Keratinocyte (primary cell): ENCODE results near the gene USH2A. TPM values are rescaled to one million over a fixed set of nuclear protein-coding genes. Genes with fewer than 3 reads are reported as not detected.

ENCODE experiments used
- DNase-seq: peaks from one replicate; pipeline ENCODE4 v3.0.0-alpha.2; 2011; ENCODE audit warnings: low read depth, missing footprints, low spot score
- FAIRE-seq: peaks from 2 replicates; lab custom pipeline; 2011; peaks lifted over from hg19 to GRCh38; lab: Jason Lieb, UNC
- H2AFZ ChIP-seq: 2 replicates; pipeline ENCODE4 v1.6.0; 2012; ENCODE audit warnings: low read length, control low read depth, inconsistent platforms; ENCODE audit not compliant: control insufficient read depth
- H3K27ac ChIP-seq: 2 replicates; pipeline ENCODE4 v1.5.1; 2011; ENCODE audit warnings: low read length; ENCODE audit not compliant: control insufficient read depth, insufficient read depth
- H3K27me3 ChIP-seq: 3 replicates; pipeline ENCODE4 v1.6.0; 2011; ENCODE audit warnings: low read length; ENCODE audit not compliant: control insufficient read depth, insufficient read depth; ENCODE audit errors: extremely low read depth
- H3K36me3 ChIP-seq, 2 experiments: 2 replicates in 1 of 2; 3 replicates in 1 of 2; pipeline ENCODE4 v1.5.1; 2011; ENCODE audit warnings: low read length in 2 of 2, mild to moderate bottlenecking in 1 of 2; ENCODE audit not compliant: control insufficient read depth in 2 of 2, insufficient read depth in 2 of 2; ENCODE audit errors: extremely low read depth in 1 of 2
- H3K4me1 ChIP-seq: 3 replicates; pipeline ENCODE4 v1.5.1; 2011; ENCODE audit warnings: low read length; ENCODE audit not compliant: control insufficient read depth, insufficient read depth; ENCODE audit errors: extremely low read depth
- H3K4me2 ChIP-seq: 3 replicates; pipeline ENCODE4 v1.6.0; 2011; ENCODE audit warnings: low read depth, low read length; ENCODE audit not compliant: control insufficient read depth, insufficient read depth; ENCODE audit errors: extremely low read depth
- H3K4me3 ChIP-seq, 3 experiments: fragments of 200-600 bp in 1 of 3; sonication (generic) in 1 of 3; 2 replicates in 2 of 3; 3 replicates in 1 of 3; pipeline ENCODE4 v1.5.1; 2011 to 2016; ENCODE audit warnings: low read length in 3 of 3, mild to moderate bottlenecking in 3 of 3, control low read depth in 2 of 3, inconsistent platforms in 1 of 3, low read depth in 1 of 3, mixed read lengths in 1 of 3, mixed run types in 1 of 3, moderate library complexity in 1 of 3; ENCODE audit not compliant: control insufficient read depth in 2 of 3, insufficient read depth in 2 of 3; ENCODE audit errors: extremely low read depth in 1 of 3
- H3K79me2 ChIP-seq: 2 replicates; pipeline ENCODE4 v1.6.0; 2012; ENCODE audit warnings: low read length; ENCODE audit not compliant: control insufficient read depth, insufficient read depth
- H3K9ac ChIP-seq: 3 replicates; pipeline ENCODE4 v1.6.0; 2011; ENCODE audit warnings: low read length; ENCODE audit not compliant: control insufficient read depth, insufficient read depth; ENCODE audit errors: extremely low read depth
- H3K9me1 ChIP-seq: 3 replicates; pipeline ENCODE4 v1.6.0; 2011; ENCODE audit warnings: low read length; ENCODE audit not compliant: control insufficient read depth, insufficient read depth; ENCODE audit errors: extremely low read depth
- H3K9me3 ChIP-seq: 2 replicates; pipeline ENCODE4 v1.5.1; 2012; ENCODE audit warnings: low read depth, low read length; ENCODE audit not compliant: control insufficient read depth
- H4K20me1 ChIP-seq: 3 replicates; pipeline ENCODE4 v1.6.0; 2011; ENCODE audit warnings: low read length; ENCODE audit not compliant: control insufficient read depth, insufficient read depth; ENCODE audit errors: extremely low read depth
- CTCF ChIP-seq, 3 experiments: IDR thresholded peaks in 1 of 3; conservative IDR thresholded peaks in 1 of 3; optimal IDR thresholded peaks in 1 of 3; 2 replicates in 2 of 3; 3 replicates in 1 of 3; pipeline versions ENCODE3 to v1.5.1; 2011; ENCODE audit warnings: low read length in 3 of 3, mild to moderate bottlenecking in 3 of 3, moderate library complexity in 2 of 3, control low read depth in 1 of 3, inconsistent platforms in 1 of 3; ENCODE audit not compliant: insufficient read depth in 2 of 3; ENCODE audit errors: extremely low read depth in 1 of 3
- EZH2 ChIP-seq: IDR thresholded peaks from one replicate; pipeline ENCODE4 v1.6.1; 2012; ENCODE audit warnings: inconsistent platforms, mild to moderate bottlenecking, low read length, moderate library complexity
- dilution Hi-C: fragments of 300-500 bp; cut with MboI; formaldehyde crosslinking; loops from one replicate; pipeline ENCODE4 v1.7.0; 2020; ENCODE audit warnings: low sequenced_read_pairs; ENCODE audit not compliant: extremely low pct_ligation_motif_present
- polyA plus RNA-seq, 5 experiments: library from polyadenylated mRNA; depleted of rRNA in 3 of 5; stranded (reverse) in 3 of 5; stranded (forward) in 1 of 5; unstranded in 1 of 5; fragments of >200 nt; gene quantifications; 1 replicate in 1 of 5; 2 replicates in 3 of 5; 3 replicates in 1 of 5; pipeline versions ENCODE4 v1.2.1 to v1.2.3, GENCODE V29; 2011 to 2012; ENCODE audit warnings: missing spikeins in 2 of 5, low read depth in 1 of 5, low replicate concordance in 1 of 5

The USH2A gene
- polyA plus RNA-seq, 1 donor (not counting 4 experiments of a cell fraction or from before 2014, with no cell fraction given) = not detected

DNA sequence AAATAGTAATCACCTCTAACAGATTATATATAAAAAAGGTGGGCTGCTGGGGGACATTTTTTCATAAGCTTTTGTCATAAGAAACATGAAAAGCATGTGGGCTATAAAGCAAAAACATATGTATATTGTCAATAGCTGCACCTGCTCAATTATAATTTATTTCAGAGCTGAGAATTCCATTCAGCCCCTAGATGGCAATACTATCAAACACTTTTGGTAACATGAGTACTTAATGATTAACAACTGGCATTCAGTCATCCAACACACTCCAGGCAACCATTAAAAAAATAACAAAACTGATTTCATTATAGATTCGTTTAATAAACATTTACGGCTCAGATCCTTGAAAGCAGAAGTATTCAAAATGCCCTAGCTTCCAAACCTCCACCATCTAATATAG, 741.0 kb downstream of the USH2A start:
- no peaks in the 10 kb centered on the region for H3K9me1 ChIP-seq
- H3K9ac ChIP-seq = no peak overlapping the region
- DNase-seq = no peak
- no peaks in the 10 kb centered on the region for H3K4me1 ChIP-seq
- FAIRE-seq = no peak
- no peak overlapping the region for H3K4me2 ChIP-seq
- dilution Hi-C loops = no loop called here
- no peaks in the 10 kb centered on the region for H3K9me3 ChIP-seq
- H4K20me1 ChIP-seq = no peaks in the 10 kb centered on the region
- H3K36me3 ChIP-seq = no peaks in the 10 kb centered on the region
- TF ChIP-seq CTCF (optimal IDR thresholded peaks at IDR 0.05 in 1 of 3, IDR thresholded peaks at IDR 0.05 in 1 of 3, conservative IDR thresholded peaks at IDR 0.05 in 1 of 3; ENCODE audit: extremely low read depth in 1 of 3, insufficient read depth in 2 of 3, low read length in 3 of 3) (no peak), EZH2 (no peak)
- H2AFZ ChIP-seq = no peak overlapping the region
- no peak overlapping the region for H3K27ac ChIP-seq
- H3K4me3 ChIP-seq = no peak overlapping the region
- H3K27me3 ChIP-seq = no peaks in the 10 kb centered on the region
- no peaks in the 10 kb centered on the region for H3K79me2 ChIP-seq

DNA sequence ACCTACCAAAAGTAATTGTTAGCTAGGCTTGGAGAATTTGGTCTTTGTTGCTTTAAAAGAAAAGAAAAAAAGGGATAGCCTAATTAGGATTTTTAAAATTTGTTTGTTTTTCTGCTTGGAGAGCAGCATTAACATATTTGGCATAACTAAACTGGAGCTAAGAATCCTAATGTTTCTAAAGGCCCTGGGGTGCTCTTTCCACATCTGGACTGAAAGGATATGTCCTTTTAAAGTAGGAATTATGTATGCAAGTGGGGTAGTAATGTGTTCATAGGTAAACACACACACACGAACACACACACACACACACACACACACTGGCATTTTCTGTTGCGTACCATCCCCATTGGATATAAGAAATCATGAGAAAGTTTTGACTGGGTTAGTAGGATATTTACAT, 742.2 kb downstream of the USH2A start:
- no peak overlapping the region for H3K4me2 ChIP-seq
- H3K9ac ChIP-seq = no peak overlapping the region
- no peak overlapping the region for H3K27ac ChIP-seq
- dilution Hi-C loops = no loop called here
- no peaks in the 10 kb centered on the region for H3K9me1 ChIP-seq
- no peak overlapping the region for H3K4me3 ChIP-seq
- H3K79me2 ChIP-seq = no peaks in the 10 kb centered on the region
- H3K9me3 ChIP-seq = no peaks in the 10 kb centered on the region
- TF ChIP-seq EZH2 = no peak
- no peak for TF ChIP-seq CTCF (optimal IDR thresholded peaks at IDR 0.05 in 1 of 3, IDR thresholded peaks at IDR 0.05 in 1 of 3, conservative IDR thresholded peaks at IDR 0.05 in 1 of 3; ENCODE audit: extremely low read depth in 1 of 3, insufficient read depth in 2 of 3, low read length in 3 of 3)
- no peaks in the 10 kb centered on the region for H3K36me3 ChIP-seq
- no peaks in the 10 kb centered on the region for H3K27me3 ChIP-seq
- no peaks in the 10 kb centered on the region for H3K4me1 ChIP-seq
- H2AFZ ChIP-seq = no peak overlapping the region
- DNase-seq (no peak), FAIRE-seq (no peak)
- no peaks in the 10 kb centered on the region for H4K20me1 ChIP-seq
